K562 (cell line): ENCODE results near the gene CHST1. TPM values are rescaled to one million over a fixed set of nuclear protein-coding genes. Genes with fewer than 3 reads are reported as not detected.

Experiments
- ATAC-seq: fragments of 200-7000 bp; cut with Tn5 transposase; 3 replicates; pipeline ENCODE4 v1.9.1; 2020; ENCODE audit warnings: moderate library complexity
- BruUV-seq: library from RNA; stranded (reverse); fragments of 400-500 nt; replicated peaks from 2 replicates; lab custom pipeline; 2021; lab: Mats Ljungman, UMichigan
- CTCF ChIA-PET: fragments of 300-600 bp; formaldehyde crosslinking; extraction: SDS; loops from one replicate; lab custom pipeline; 2021; ENCODE audit warnings: low intra/inter-chr PET ratio; lab: Yijun Ruan, JAX
- POLR2A ChIA-PET: fragments of 300-600, 350-650 bp; sonication (Branson Sonifier 250); formaldehyde crosslinking; extraction: SDS; loops from one replicate; lab custom pipeline; 2021; ENCODE audit warnings: antibody characterized with exemption, inconsistent platforms; lab: Yijun Ruan, JAX
- DNase-seq, 4 experiments: peaks; one replicate each; pipeline versions ENCODE4 v3.0.0 to v3.0.0-alpha.2; 2011 to 2018; ENCODE audit warnings: low spot score in 3 of 4, mixed read lengths in 3 of 4; ENCODE audit errors: extremely low read depth in 1 of 4
- FAIRE-seq: peaks from 2 replicates; lab custom pipeline; 2011; peaks lifted over from hg19 to GRCh38; lab: Jason Lieb, UNC
- H2AFZ ChIP-seq: 2 replicates; pipeline ENCODE4 v1.6.0; 2011; ENCODE audit warnings: low read depth, low read length, control low read depth, inconsistent platforms
- H3K27ac ChIP-seq: fragments of 200-600 bp; 3 replicates; pipeline ENCODE4 v1.8.0; 2011; ENCODE audit warnings: low read depth, mild to moderate bottlenecking, control low read depth, inconsistent platforms, low read length, moderate library complexity, mixed read lengths; ENCODE audit errors: extremely low read depth
- H3K27me3 ChIP-seq, 2 experiments: fragments of 300-600 bp in 1 of 2; 2 replicates in 1 of 2; 3 replicates in 1 of 2; pipeline versions ENCODE4 v1.6.0 to v1.8.0; 2011; ENCODE audit warnings: inconsistent platforms in 2 of 2, low read length in 2 of 2, mild to moderate bottlenecking in 1 of 2, mixed read lengths in 1 of 2, moderate library complexity in 1 of 2; ENCODE audit not compliant: control insufficient read depth in 2 of 2, insufficient read depth in 2 of 2
- H3K36me3 ChIP-seq: fragments of 300-600 bp; 3 replicates; pipeline ENCODE4 v1.8.0; 2011; ENCODE audit warnings: mild to moderate bottlenecking, low read length, inconsistent platforms; ENCODE audit not compliant: control insufficient read depth, insufficient read depth
- H3K4me1 ChIP-seq, 2 experiments: fragments of 200-600 bp in 1 of 2; replicated peaks in 1 of 2; 2 replicates in 1 of 2; 3 replicates in 1 of 2; pipeline versions ENCODE4 v1.5.1 to v1.8.0; 2011; ENCODE audit warnings: inconsistent platforms in 2 of 2, low read length in 2 of 2, mild to moderate bottlenecking in 1 of 2, mixed read lengths in 1 of 2, moderate library complexity in 1 of 2; ENCODE audit not compliant: control insufficient read depth in 2 of 2, insufficient read depth in 2 of 2
- H3K4me2 ChIP-seq: 2 replicates; pipeline ENCODE4 v1.6.1; 2011; ENCODE audit warnings: low read length, control low read depth, inconsistent platforms, mixed read lengths; ENCODE audit not compliant: insufficient read depth
- H3K4me3 ChIP-seq: fragments of 200-600 bp; sonication (generic), shearing (Covaris generic); 2 replicates; pipeline ENCODE4 v1.5.1; 2016; ENCODE audit warnings: control low read depth, inconsistent platforms
- H3K79me2 ChIP-seq: fragments of 200-600 bp; 3 replicates; pipeline ENCODE4 v1.8.0; 2011; ENCODE audit warnings: low read length, inconsistent platforms; ENCODE audit not compliant: control insufficient read depth, insufficient read depth
- H3K9ac ChIP-seq, 2 experiments: 2 replicates each; pipeline versions ENCODE4 v1.6.0 to v1.6.1; 2011; ENCODE audit warnings: low read depth in 2 of 2, low read length in 2 of 2, control low read depth in 1 of 2, inconsistent platforms in 1 of 2, mild to moderate bottlenecking in 1 of 2, mixed read lengths in 1 of 2; ENCODE audit not compliant: insufficient read depth in 1 of 2
- H3K9me1 ChIP-seq: one replicate; pipeline ENCODE4 v1.6.0; 2011; ENCODE audit warnings: inconsistent platforms, mild to moderate bottlenecking, low read length, moderate library complexity; ENCODE audit not compliant: control insufficient read depth, insufficient read depth
- H3K9me3 ChIP-seq: replicated peaks from 2 replicates; pipeline ENCODE4 v1.5.1; 2011; ENCODE audit warnings: low read depth, low read length, inconsistent platforms; ENCODE audit not compliant: control insufficient read depth, insufficient read depth
- H4K20me1 ChIP-seq: replicated peaks from 2 replicates; pipeline ENCODE4 v1.6.1; 2011; ENCODE audit warnings: low read length, inconsistent platforms, mixed read lengths; ENCODE audit not compliant: control insufficient read depth, insufficient read depth
- BCL6 ChIP-seq: fragments of 250-450 bp; sonication (Bioruptor Pico); IDR thresholded peaks from 2 replicates; pipeline ENCODE4 v1.4.0; 2020
- CHD2 ChIP-seq: IDR thresholded peaks from 2 replicates; pipeline ENCODE4 v1.6.1; 2011; ENCODE audit warnings: low read depth, low read length
- CTBP1 ChIP-seq: fragments of 450-650 bp; IDR thresholded peaks from 2 replicates; pipeline ENCODE4 v1.6.1; 2016; ENCODE audit warnings: borderline replicate concordance
- ETV5 ChIP-seq: sonication (generic); formaldehyde crosslinking; IDR thresholded peaks from 2 replicates; pipeline ENCODE4 v1.4.0; 2020; ENCODE audit warnings: low read depth, mild to moderate bottlenecking, missing genetic modification reagents
- HDAC1 ChIP-seq, 2 experiments: fragments of 450-650 bp; IDR thresholded peaks; 2 replicates each; pipeline ENCODE4 v1.6.1; 2016 to 2017; ENCODE audit warnings: inconsistent platforms in 1 of 2, mild to moderate bottlenecking in 1 of 2, moderate library complexity in 1 of 2
- ID3 ChIP-seq, 2 experiments: fragments of 250-450 bp in 1 of 2; fragments of 450-650 bp in 1 of 2; sonication (Bioruptor Pico) in 1 of 2; IDR thresholded peaks; 2 replicates each; pipeline versions ENCODE4 v1.6.1 to v1.8.0; 2016 to 2021; ENCODE audit warnings: mild to moderate bottlenecking in 2 of 2, moderate library complexity in 2 of 2, missing compliant biosample characterization in 1 of 2, missing genetic modification characterization in 1 of 2
- MECOM ChIP-seq: fragments of 250-450 bp; sonication (Bioruptor Pico); IDR thresholded peaks from 2 replicates; pipeline ENCODE4 v1.8.0; 2022; ENCODE audit warnings: inconsistent platforms
- PML ChIP-seq: IDR thresholded peaks from 2 replicates; pipeline ENCODE4 v1.6.1; 2012; ENCODE audit warnings: low read length, inconsistent platforms
- SMARCA5 ChIP-seq: fragments of 450-650 bp; IDR thresholded peaks from 2 replicates; pipeline ENCODE4 v1.6.1; 2016
- SUPT5H ChIP-seq: fragments of 450-650 bp; IDR thresholded peaks from 2 replicates; pipeline ENCODE4 v1.6.1; 2016
- U2AF1 ChIP-seq: fragments of 200-400 bp; formaldehyde crosslinking; optimal IDR thresholded peaks from 2 replicates; pipeline ENCODE3; 2017; ENCODE audit warnings: mild to moderate bottlenecking, low read depth, low read length, moderate library complexity
- ZNF274 ChIP-seq: IDR thresholded peaks from 2 replicates; pipeline ENCODE4 v1.6.1; 2011; ENCODE audit warnings: low read depth, mild to moderate bottlenecking, low read length, moderate library complexity, borderline replicate concordance
- WGBS: fragments of 100-300 bp; shearing (Covaris generic); methylation state at CpG from one replicate; pipeline ENCODE4 v1.1.6; 2016; ENCODE audit warnings: low coverage, mixed read lengths; ENCODE audit not compliant: insufficient coverage; ENCODE audit errors: missing lambda C conversion rate; 5-methylcytosine and 5-hydroxymethylcytosine counted together
- in situ Hi-C: fragments of 300-500 bp; cut with MboI; formaldehyde crosslinking; loops from 4 replicates; pipeline ENCODE4 v1.15.0; 2018; ENCODE audit warnings: inconsistent platforms, mixed read lengths
- intact Hi-C: fragments of 100-400 bp; cut with micrococcal nuclease; formaldehyde crosslinking; loops from 2 replicates; pipeline ENCODE4 v1.14.2; 2022
- polyA plus RNA-seq, 8 experiments: library from polyadenylated mRNA; depleted of rRNA in 4 of 8; stranded (reverse) in 5 of 8; unstranded in 3 of 8; fragments of >200 nt; fragmentation: Nextera tagmentation in 2 of 8; fragmentation: Illumina TruSeq in 1 of 8; extraction: Ambion mirVana in 2 of 8; extraction: Trizol in 1 of 8; gene quantifications; 2 replicates each; pipeline versions ENCODE4 v1.2.1 to v1.2.3, GENCODE V29; 2011 to 2014; ENCODE audit warnings: inconsistent platforms in 1 of 8, missing spikeins in 1 of 8
- total RNA-seq, 7 experiments: library from RNA; depleted of rRNA in 6 of 7; stranded (reverse); fragments of >200 nt in 6 of 7; fragmentation: Illumina TruSeq in 2 of 7; extraction: Trizol in 2 of 7; gene quantifications; 2 replicates each; pipeline versions ENCODE4 v1.2.1 to v1.2.3, GENCODE V29; 2011 to 2021; ENCODE audit warnings: low replicate concordance in 1 of 7

The CHST1 gene
- total and polyA plus RNA-seq, 9 of the 15 experiments (the other 6 are each of a cell fraction or from before 2014, with no cell fraction given), result 0.04 to 0.32 (median 0.18) TPM; not detected in 4

- no peaks in the 10 kb centered on the region for H3K36me3 ChIP-seq
- no peak for ATAC-seq
- 5% methylated on average over 7 of the region's 7 CpGs for WGBS
- ChIA-PET POLR2A (interaction anchor here (0.6 kb wide), 1 partner anchor 218 kb away, joined by 3 read pairs; no protein-coding TSS in a partner anchor), CTCF (no interaction called here)
- no peaks in the 10 kb centered on the region for H3K4me1 ChIP-seq
- no TSS peak for BruUV-seq
- H3K9me1 ChIP-seq, result no peaks in the 10 kb centered on the region
- H3K9me3 ChIP-seq, result no peaks in the 10 kb centered on the region
- H3K4me2 ChIP-seq, result no peak overlapping the region
- no peak for DNase-seq
- H3K27me3 ChIP-seq, result peaks cover 0 to 19% of the 10 kb centered on the region in 2 experiments; a peak in 1 of 5 replicates
- H4K20me1 ChIP-seq, result no peaks in the 10 kb centered on the region
- H3K27ac ChIP-seq, result no peak overlapping the region
- no peaks in the 10 kb centered on the region for H3K79me2 ChIP-seq
- H2AFZ ChIP-seq, result no peak overlapping the region; the same call in 1 of the 2 replicates
- in situ Hi-C loops, result no loop called here
- no peak overlapping the region for H3K9ac ChIP-seq
- FAIRE-seq, result no peak
- H3K4me3 ChIP-seq, result no peak overlapping the region
- intact Hi-C loops, result no loop called here
- TF ChIP-seq MECOM (CRISPR knock-in tag) (no peak), SMARCA5 (no peak), PML (no peak), CTBP1 (no peak), ID3 (CRISPR knock-in tag; IDR thresholded peaks at IDR 0.05) (no peak), ID3 (tag; IDR thresholded peaks at IDR 0.05) (no peak), ZNF274 (no peak), SUPT5H (no peak), BCL6 (CRISPR knock-in tag) (no peak), ETV5 (CRISPR knock-in tag) (no peak), HDAC1 (IDR thresholded peaks at IDR 0.05) (no peak), U2AF1 (no peak), CHD2 (no peak)
Measured at GRCh38 chr11:45643598-45644260, 21.7 kb downstream of the CHST1 start.
